Smooth muscle cell of the umbilical artery (primary cell): ENCODE results near the gene GGCT. TPM values are rescaled to one million over a fixed set of nuclear protein-coding genes. Genes with fewer than 3 reads are reported as not detected.

ENCODE experiments used
- total RNA-seq: library from RNA; depleted of rRNA; stranded (reverse); fragments of >200 nt; gene quantifications from 2 replicates; pipeline ENCODE4 v1.2.3, GENCODE V29; 2014

Gene GGCT, protein sequence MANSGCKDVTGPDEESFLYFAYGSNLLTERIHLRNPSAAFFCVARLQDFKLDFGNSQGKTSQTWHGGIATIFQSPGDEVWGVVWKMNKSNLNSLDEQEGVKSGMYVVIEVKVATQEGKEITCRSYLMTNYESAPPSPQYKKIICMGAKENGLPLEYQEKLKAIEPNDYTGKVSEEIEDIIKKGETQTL
- total RNA-seq, result 19.0 and 20.2 TPM in 2 replicates

GRCh38 chr7:30504301-30505173 lies at the start of gene GGCT:
Gene GGCT, minus strand, starts transcription at chr7:30504829. Its CDS starts 120 bp downstream, at chr7:30504709.

DNA sequence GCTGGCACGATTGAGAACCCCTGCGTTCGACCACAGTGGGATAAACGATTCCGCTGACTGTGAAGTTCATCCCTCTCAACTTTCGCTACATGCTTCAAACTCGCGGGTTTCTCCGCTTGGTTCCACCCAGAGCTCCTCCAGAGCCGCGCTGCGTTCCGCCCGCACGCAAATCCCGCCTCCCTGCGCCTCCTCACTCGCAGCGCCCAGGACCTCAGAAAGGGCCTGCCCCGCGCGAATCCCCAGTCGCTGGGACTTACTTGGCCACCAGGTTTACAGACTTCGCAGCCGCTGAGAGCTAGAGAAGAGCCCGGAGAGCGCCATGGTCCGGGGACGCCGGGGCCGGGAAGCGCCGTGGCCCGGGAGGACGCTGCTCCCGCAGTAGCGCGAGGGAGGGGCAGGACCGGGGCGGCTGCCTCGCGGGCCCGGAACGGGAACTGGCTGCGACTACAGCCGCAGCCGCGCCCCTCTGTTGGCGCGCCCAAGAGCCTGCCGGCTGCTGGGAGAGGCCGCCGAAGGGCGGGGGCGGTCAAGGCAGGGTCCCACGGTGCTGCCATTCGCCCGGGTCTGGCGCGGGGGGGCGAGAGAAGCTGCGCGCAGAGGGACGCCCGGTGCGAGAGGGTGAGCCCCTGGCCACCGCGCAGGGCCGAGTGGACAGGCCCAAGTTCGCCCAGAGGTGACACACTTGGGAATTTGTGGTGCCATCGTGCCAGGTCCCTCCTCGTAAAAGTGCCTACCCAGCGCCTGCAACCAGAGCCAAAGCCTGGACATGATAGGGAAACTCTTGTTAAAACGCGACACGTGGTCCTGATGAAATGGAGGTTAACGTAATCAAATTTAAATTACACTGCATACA lies 26.1 kb downstream of the GGCT start, which contains the start of gene NOD1:
NOD1 (minus strand) TSS at position 436 of the 853 bp plus-strand sequence. CDS start 21,863 bp downstream, outside the sequence.

Other genes with a start within 250 kb of the GGCT start
- 2.5 and 3.6 TPM in 2 replicates for gene ZNRF2, start 220.2 kb downstream of the GGCT start, total RNA-seq
- 3.3 and 6.6 TPM in 2 replicates for gene NOD1, start 26.0 kb downstream of the GGCT start, total RNA-seq
- gene GARS1, start 90.0 kb upstream of the GGCT start, total RNA-seq, result 287 and 424 TPM in 2 replicates
- not detected in 2 replicates for gene CRHR2, start 177.6 kb upstream of the GGCT start, total RNA-seq
- 0.30 TPM in 1 of 2 replicates, not detected in the other for gene INMT, start 247.3 kb upstream of the GGCT start, total RNA-seq